Adrenal gland (tissue), 5 donors: Measurements from ENCODE around the gene PHKA2.

Experiments
- CTCF ChIP-seq, 6 experiments: fragments of 450-650 bp in 4 of 6; fragments of 200-600 bp in 2 of 6; sonication (generic) in 1 of 6; IDR thresholded peaks; 1 replicate in 5 of 6; 2 replicates in 1 of 6; pipeline versions ENCODE4 v1.5.1 to v1.8.0; 2016 to 2021; ENCODE audit warnings: antibody characterized with exemption in 6 of 6, mild to moderate bottlenecking in 2 of 6, moderate library complexity in 1 of 6
- POLR2A ChIP-seq, 2 donors: fragments of 450-650 bp; IDR thresholded peaks; one replicate each; pipeline ENCODE4 v1.6.1; 2017; ENCODE audit warnings: antibody characterized with exemption in 2 of 2, mild to moderate bottlenecking in 2 of 2, moderate library complexity in 1 of 2
- donor health status: DM: no; HTN: no; CAD: no.

DNA sequence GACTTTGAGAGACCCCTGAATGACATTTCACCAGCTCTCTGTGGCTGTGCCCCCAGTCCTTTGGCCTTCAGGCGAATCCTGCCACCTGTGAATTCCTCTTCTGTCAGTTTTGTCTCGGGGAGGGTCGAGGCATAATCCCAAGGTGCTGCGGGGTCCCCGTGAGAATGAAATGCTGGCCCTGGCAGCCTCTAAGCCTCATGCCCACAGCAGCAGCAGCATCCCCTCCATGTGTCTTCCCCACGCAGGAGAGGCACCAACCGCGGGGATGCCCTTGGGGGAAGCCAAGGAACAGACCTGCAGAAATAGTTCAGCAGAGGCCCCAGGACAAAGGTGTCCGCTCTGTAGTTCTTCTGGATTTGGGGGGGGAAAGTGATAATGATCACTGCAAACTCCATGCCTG, 104.8 kb downstream of the PHKA2 start:
- TF ChIP-seq CTCF (IDR thresholded peaks at IDR 0.05), result no peak
- TF ChIP-seq POLR2A (IDR thresholded peaks at IDR 0.05), result no peak
